ACHN (cell line): Measurements from ENCODE around the gene RHBDL1.

Experiments
- DNase-seq: peaks from one replicate; pipeline ENCODE4 v3.0.0-alpha.2; 2015
- in situ Hi-C: cut with HindIII; loops from 2 replicates; pipeline ENCODE4 v1.10.0; 2017; ENCODE audit warnings: low sequenced_read_pairs, low pct_ligation_motif_present, low pct_unique_long_range_greater_than_20kb

RHBDL1 gene

GRCh38 chr16:648781-649589, 26.5 kb upstream of the RHBDL1 start, which contains the start of gene WDR90:
Gene WDR90 (plus strand): TSS chr16:649365. CDS start chr16:649417, 52 bp downstream.
- peak; percentile 95 for DNase-seq
- in situ Hi-C loops: no loop called here

DNA sequence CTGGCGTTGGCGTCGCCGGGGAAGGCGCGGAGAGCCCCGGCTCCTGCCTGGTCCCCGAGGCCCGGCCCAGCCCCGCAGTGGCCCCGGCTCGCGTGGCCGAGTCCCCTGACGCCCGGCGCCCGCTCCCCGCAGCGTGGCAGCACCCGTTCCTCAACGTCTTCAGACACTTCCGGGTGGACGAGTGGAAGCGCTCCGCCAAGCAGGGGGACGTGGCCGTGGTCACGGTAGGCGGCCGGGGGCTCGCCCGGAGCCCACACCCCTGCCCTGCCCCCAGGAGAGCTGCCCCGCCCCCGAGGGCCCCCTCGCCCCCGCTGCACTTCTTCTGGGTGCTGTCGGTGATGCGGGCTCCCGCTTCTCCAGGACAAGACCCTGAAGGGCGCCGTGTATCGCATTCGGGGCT, 25.8 kb upstream of the RHBDL1 start:
- in situ Hi-C loops: no loop called here
- peak; percentile 33 for DNase-seq

GRCh38 chr16:651844-652243, 23.6 kb upstream of the RHBDL1 start:
- in situ Hi-C loops: no loop called here
- DNase-seq: no peak

- DNase-seq: no peak
- in situ Hi-C loops: no loop called here
These were observed 22.8 kb upstream of the RHBDL1 start for GRCh38 chr16:652454-653305.

- in situ Hi-C loops: no loop called here
- no peak for DNase-seq
These were observed 21.4 kb upstream of the RHBDL1 start for GRCh38 chr16:654034-654433.

DNA sequence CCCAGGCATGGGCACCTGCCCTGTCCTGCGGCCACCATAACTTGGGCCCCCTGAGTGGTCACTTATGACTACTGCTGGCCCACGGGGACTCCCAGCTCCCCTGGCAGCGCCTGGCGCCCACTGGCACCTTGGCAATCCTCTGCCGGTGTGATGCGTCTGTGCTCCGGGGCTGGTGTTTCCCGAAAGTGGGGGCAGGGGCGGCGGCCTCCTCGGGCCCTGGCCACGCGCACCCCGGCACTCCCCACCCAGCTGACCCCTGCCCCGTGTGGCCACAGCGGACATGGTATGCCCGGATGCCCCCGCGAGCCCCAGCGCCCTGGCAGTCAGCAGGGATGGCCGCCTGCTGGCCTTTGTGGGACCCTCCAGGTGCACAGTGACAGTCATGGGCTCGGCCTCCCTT, 18.0 kb upstream of the RHBDL1 start:
- in situ Hi-C loops: no loop called here

DNA sequence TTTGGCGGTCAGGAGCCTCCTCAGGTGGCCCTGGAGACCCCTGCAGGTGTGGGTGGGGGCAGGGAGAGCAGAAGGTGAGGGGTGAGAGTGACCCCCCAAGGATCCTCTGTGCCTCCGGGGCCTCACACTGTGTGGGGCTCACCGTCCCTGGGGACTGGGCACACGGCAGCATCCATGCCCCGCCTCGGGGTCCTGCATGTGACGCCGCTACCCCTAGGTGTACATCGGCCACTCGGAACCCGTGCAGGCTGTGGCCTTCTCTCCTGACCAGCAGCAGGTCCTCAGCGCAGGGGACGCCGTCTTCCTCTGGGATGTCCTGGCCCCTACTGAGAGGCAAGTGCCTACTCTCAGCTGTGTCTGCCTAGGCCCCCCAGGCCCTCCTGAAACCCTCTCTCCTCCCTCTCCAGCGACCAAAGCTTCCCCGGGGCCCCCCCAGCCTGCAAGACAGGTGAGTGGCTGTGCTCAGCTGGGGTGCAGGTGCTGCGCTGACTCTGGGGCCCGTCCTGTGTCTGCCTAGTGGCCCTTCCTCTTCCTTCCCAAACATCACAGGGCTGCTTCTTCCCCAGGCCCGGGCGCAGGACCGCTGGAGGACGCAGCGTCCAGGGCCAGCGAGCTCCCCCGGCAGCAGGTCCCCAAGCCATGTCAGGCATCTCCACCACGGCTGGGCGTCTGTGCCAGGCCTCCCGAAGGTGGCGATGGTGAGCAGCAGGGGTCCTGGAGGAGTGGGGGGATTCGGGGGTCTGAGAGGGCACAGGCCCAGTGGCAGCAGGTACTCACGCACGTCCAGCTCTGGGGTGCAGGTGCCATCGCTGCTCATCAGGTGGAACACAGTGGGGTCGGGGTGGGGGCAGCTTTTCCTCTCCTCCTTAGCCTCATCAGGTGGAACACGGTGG, 16.5 kb upstream of the RHBDL1 start:
- DNase-seq: no peak
- in situ Hi-C loops: no loop called here

More for the DNA sequence above, 18.0 kb upstream of the RHBDL1 start:
- DNase-seq: no peak

DNA sequence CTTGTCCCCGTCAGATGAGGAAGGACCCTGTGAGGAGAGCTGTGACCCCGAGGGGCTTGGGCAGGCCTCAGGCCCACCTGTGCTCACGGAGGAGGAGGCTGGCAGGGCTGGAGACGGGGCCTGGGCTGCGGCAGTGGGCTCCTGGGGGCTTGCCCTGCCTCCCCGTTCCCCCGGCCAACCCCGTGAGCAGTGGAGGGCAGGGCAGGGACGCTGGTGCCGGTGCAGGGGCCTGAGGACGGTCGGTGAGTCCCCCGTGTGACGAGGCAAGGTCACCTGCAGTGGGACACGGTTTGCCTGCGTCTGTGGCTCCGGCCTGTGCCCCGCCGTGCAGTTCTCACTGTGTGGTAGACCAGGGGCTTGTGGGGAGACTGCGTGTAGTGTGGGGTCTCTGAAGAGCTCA, 15.9 kb upstream of the RHBDL1 start:
- no peak for DNase-seq
- in situ Hi-C loops: no loop called here

DNA sequence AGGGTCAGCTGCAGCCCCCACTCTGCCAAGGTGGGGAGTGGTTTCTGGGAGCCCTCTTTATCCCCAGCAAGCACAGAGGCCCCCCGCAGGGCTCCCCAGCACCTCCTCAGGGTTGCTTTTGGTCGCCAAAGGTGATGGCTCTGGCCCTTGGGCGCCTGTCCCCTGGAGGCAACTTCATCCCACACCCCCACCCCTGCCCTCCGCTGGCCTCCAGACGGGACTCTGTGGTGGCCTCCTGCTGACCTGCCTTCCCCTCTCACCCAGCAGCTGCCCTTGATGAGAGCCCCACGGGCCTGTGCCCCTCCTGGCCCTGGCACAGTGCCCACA, 15.4 kb upstream of the RHBDL1 start:
- no peak for DNase-seq
- in situ Hi-C loops: no loop called here

GRCh38 chr16:660459-661183, 14.8 kb upstream of the RHBDL1 start:
- in situ Hi-C loops: no loop called here
- peak; percentile 89 for DNase-seq

- in situ Hi-C loops: no loop called here
- no peak for DNase-seq
These were observed 14.2 kb upstream of the RHBDL1 start for GRCh38 chr16:661184-661821.

GRCh38 chr16:662095-662494, 13.4 kb upstream of the RHBDL1 start:
- in situ Hi-C loops: no loop called here
- no peak for DNase-seq

DNA sequence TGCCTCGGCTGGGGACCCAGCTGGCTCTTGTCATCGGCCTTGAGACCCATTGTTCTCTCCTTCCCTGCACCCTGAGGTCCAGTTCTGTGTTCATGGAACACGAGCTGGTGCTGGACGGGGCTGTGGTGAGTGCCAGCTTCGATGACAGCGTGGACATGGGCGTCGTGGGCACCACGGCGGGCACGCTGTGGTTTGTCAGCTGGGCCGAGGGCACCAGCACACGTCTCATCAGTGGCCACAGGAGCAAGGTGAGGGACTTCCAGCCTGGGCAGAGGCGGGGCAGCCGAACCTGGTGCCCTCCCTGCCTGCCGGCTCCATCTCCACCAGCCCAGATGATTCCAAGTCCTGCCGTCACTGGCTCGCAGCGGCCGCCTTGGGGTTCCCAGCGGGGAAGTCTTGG, 12.9 kb upstream of the RHBDL1 start:
- in situ Hi-C loops: no loop called here
- no peak for DNase-seq

GRCh38 chr16:666572-666971, 8.9 kb upstream of the RHBDL1 start:
- DNase-seq: no peak
- in situ Hi-C loops: no loop called here

GRCh38 chr16:667113-667779, 8.2 kb upstream of the RHBDL1 start:
- in situ Hi-C loops: no loop called here
- DNase-seq: no peak

GRCh38 chr16:667780-668518, 7.5 kb upstream of the RHBDL1 start, which contains the start of gene RHOT2:
Gene RHOT2 (plus strand): TSS chr16:668132. CDS start chr16:668200, 68 bp downstream.
- DNase-seq: peak; percentile 96
- in situ Hi-C loops: no loop called here
